A673 (cell line): ENCODE measurements around the gene SAP30BP.

Source experiments
- CTCF ChIP-seq: fragments of 300-800, 200-600 bp; sonication (generic); conservative IDR thresholded peaks from 2 replicates; pipeline ENCODE4 v1.5.1; 2017; ENCODE audit warnings: low read depth, mild to moderate bottlenecking, antibody characterized with exemption, low read length, moderate library complexity, mixed read lengths
- EZH2 ChIP-seq: fragments of 200-600 bp; sonication (generic); IDR thresholded peaks from 2 replicates; pipeline ENCODE4 v1.6.1; 2017; ENCODE audit warnings: borderline replicate concordance, low read depth, mild to moderate bottlenecking, mixed read lengths, antibody characterized with exemption, low read length; ENCODE audit not compliant: poor library complexity, severe bottlenecking

GRCh38 chr17:75661531-75661930 is 5.6 kb upstream of the SAP30BP start:
- no peak for TF ChIP-seq CTCF
- TF ChIP-seq EZH2 = no peak
